AG04449 (cell line): Measurements from ENCODE around the gene DOCK1.

ENCODE experiments used
- CTCF ChIA-PET: fragments of 350-600 bp; formaldehyde crosslinking; extraction: SDS; loops from one replicate; lab custom pipeline; 2021; ENCODE audit warnings: antibody characterized with exemption; lab: Yijun Ruan, JAX
- POLR2A ChIA-PET: fragments of 400-600, 350-600 bp; formaldehyde crosslinking; extraction: SDS; loops from one replicate; lab custom pipeline; 2020; ENCODE audit warnings: antibody characterized with exemption, inconsistent platforms; lab: Yijun Ruan, JAX
- DNase-seq: peaks from one replicate; pipeline ENCODE4 v3.0.0-alpha.2; 2010; ENCODE audit warnings: low read depth, low spot score
- H3K4me3 ChIP-seq: 2 replicates; pipeline ENCODE4 v1.5.1; 2011; ENCODE audit warnings: low read depth, mild to moderate bottlenecking, control low read depth, low read length
- TF ChIP-seq, protein P1 (sequence below): IDR thresholded peaks from one replicate; pipeline ENCODE4 v1.5.1; 2011; ENCODE audit warnings: mild to moderate bottlenecking, moderate library complexity, low read length, control low read depth, inconsistent platforms; ENCODE audit not compliant: insufficient read depth; ENCODE audit errors: missing control alignments

The DOCK1 gene

DNA sequence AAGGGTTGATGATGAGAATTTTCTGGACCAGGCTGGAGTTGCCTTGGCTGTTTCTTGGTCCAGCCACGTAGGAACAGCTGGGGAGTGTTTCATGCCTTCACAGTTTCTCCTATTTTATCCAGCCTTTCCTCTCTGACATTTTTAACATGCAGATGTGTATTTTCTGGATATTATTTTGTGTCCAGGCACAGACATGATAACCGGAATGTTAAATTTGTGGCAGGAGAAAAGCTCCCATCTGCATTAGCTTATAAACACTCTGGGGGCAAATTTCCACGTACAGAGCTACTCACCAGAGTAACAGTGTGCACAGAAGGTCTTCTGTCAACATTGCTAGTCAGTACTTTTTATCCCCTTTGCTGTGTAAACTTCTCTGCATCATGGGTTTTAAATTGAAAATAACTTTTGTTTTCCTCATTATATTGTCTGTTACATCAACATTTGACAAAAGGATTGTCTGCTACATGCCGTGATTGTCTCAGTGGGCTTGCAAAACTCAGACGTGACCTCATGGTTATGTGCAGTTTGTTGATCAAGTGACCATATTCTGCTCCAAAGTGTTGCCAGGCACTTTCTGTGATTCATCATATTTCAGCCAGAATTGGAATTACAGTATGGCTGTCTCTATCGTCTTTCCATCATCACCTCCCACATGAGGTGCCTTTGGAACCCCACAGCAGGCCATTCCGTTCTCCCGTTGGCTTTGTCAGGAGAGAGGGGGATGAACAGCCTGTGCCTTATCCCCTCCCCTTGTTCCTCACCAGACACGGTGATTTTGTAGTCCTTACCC is 249.8 kb downstream of the DOCK1 start:
- TF ChIP-seq, protein P1, sequence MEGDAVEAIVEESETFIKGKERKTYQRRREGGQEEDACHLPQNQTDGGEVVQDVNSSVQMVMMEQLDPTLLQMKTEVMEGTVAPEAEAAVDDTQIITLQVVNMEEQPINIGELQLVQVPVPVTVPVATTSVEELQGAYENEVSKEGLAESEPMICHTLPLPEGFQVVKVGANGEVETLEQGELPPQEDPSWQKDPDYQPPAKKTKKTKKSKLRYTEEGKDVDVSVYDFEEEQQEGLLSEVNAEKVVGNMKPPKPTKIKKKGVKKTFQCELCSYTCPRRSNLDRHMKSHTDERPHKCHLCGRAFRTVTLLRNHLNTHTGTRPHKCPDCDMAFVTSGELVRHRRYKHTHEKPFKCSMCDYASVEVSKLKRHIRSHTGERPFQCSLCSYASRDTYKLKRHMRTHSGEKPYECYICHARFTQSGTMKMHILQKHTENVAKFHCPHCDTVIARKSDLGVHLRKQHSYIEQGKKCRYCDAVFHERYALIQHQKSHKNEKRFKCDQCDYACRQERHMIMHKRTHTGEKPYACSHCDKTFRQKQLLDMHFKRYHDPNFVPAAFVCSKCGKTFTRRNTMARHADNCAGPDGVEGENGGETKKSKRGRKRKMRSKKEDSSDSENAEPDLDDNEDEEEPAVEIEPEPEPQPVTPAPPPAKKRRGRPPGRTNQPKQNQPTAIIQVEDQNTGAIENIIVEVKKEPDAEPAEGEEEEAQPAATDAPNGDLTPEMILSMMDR, result no peak
- no peak for DNase-seq
- ChIA-PET POLR2A (no interaction called here), CTCF (no interaction called here)
- H3K4me3 ChIP-seq, result no peak overlapping the region

DNA sequence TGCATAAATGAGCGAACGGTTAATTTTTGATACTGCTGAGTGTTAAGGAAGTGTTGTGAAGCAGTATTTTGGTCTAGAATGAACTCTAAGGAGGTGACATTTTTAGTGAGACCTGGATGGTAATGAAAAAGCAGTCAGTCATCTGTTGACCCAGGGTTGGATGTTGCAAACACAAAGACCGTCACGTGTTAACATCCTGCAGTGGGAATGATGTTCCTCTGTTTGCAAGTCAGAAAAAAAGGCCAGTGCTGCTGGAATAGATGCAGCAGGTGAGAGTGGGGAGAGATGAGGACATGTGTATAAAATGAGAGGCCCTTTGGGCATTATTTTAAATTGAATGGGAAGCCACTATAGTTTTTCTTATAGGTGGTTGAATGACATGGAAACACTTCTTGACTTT is 251.9 kb downstream of the DOCK1 start:
- no peak overlapping the region for H3K4me3 ChIP-seq
- no peak for DNase-seq
- CTCF ChIA-PET, result no interaction called here
- POLR2A ChIA-PET, result no interaction called here
- TF ChIP-seq, protein P1, result no peak

- TF ChIP-seq, protein P1, result no peak
These were observed 252.4 kb downstream of the DOCK1 start for GRCh38 chr10:127157506-127158200.

DNA sequence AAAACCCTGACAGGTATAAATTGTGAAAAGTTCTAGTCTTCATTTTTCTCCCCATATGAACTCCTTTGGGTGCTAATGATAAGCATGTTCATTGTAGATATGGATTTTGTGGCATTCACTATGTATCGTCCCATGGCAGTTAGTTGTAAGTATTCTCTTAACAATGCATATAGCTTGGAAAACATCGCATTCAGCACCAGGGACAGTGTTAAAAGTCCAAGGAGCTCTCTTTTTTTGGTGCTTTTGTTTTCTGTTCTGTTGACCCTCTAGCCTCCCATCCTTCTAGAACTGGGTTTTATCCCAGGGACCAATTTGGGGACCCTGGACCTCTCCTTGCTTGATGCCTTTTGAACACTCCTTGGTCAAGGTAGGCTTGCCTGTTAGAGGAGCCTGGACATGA is 253.4 kb downstream of the DOCK1 start:
- TF ChIP-seq, protein P1, result no peak
- CTCF ChIA-PET, result interaction anchor here (1.0 kb wide), 1 partner anchor 8 kb away, joined by 3 read pairs; no protein-coding TSS in a partner anchor
- H3K4me3 ChIP-seq, result no peak overlapping the region
- POLR2A ChIA-PET, result no interaction called here
- DNase-seq, result no peak

More at GRCh38 chr10:127157506-127158200, 252.4 kb downstream of the DOCK1 start:
- no peak for DNase-seq
- ChIA-PET CTCF (interaction anchor here (1.0 kb wide), 1 partner anchor 7 kb away, joined by 3 read pairs; no protein-coding TSS in a partner anchor), POLR2A (no interaction called here)
- H3K4me3 ChIP-seq, result no peak overlapping the region

- H3K4me3 ChIP-seq, result no peak overlapping the region
- ChIA-PET POLR2A (no interaction called here), CTCF (no interaction called here)
- TF ChIP-seq, protein P1, result no peak
- DNase-seq, result no peak
These were observed 254.5 kb downstream of the DOCK1 start for GRCh38 chr10:127159648-127160245.

DNA sequence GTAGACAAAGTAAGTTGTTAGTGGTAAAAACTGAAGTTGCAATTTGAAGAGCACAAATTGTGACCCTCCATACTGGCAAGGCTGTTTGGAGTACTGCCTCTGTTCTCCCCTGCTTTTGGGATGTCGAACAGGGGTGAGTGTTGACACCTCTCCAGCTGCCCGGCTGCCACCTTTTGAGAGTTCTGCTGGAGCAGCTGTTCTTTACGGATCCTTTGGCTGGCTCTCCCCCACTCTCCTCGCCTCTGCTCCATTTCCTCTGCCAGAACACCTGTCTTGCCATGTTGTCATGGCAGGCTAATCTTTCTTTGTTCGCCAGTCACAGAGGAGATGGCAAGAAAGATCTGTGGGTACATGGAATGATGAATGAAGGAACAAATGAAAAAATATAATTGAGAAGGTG is 256.3 kb downstream of the DOCK1 start:
- POLR2A ChIA-PET, result no interaction called here
- CTCF ChIA-PET, result no interaction called here
- TF ChIP-seq, protein P1, result no peak
- no peak overlapping the region for H3K4me3 ChIP-seq
- DNase-seq, result no peak
